Skin epidermis (tissue), 12 donors: Measurements from ENCODE around the gene TMEM273.

Experiments used
- H3K27ac ChIP-seq, 21 experiments: fragments of 200-600 bp; sonication (generic) in 11 of 21; one replicate each; pipeline ENCODE4 v1.5.0; 2020; ENCODE audit warnings: mild to moderate bottlenecking in 3 of 21, inconsistent platforms in 2 of 21, moderate library complexity in 2 of 21
- H3K4me3 ChIP-seq, 7 experiments: fragments of 200-600 bp; sonication (generic) in 2 of 7; one replicate each; pipeline ENCODE4 v1.5.0; 2020; ENCODE audit warnings: inconsistent platforms in 2 of 7, mild to moderate bottlenecking in 2 of 7, moderate library complexity in 1 of 7

The TMEM273 gene, protein sequence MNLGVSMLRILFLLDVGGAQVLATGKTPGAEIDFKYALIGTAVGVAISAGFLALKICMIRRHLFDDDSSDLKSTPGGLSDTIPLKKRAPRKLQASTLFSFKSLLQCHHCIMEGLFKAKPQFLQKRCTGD

DNA sequence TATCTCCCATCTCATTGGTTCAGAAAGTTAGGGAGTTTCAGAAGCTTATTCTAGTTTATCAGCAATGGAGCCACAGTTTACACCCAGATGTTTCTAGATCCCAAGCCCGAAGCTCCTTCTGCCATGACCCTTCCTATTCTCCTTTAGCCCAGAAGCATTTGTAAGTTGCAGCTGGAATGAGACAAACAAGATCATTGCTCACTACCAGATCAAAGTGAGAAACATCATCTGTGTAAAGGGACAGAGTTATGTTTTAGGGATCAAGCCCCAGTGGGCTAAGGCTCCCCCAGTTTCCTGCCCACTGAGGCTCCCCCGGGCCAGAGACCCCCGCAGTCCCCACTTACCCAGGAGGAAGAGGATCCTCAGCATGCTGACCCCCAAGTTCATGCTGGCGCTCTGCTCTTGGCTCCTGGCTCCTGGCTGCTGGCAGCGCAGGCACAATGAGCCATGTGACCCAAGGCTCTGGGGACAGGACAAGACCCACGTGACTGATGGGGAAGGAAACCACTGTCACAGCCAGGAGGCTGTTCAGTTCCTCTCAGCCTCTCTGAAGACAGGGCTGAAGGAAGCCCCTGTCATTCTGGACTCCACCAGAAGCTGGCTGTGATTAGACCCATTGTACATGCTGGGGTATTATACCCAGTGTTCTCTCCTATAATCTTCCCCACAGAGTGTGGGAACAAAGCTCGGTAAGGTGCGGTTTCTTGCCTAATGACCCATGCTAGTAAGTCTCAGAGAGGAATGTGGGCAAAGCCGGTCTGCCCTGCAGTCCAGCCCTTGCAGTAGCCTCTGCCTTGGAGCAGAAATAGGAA, at the start of gene TMEM273:
TSS of gene TMEM273 (minus strand) at position 442 of the 812 bp plus-strand sequence. CDS start at position 387, 55 bp downstream.
- Histone ChIP-seq H3K27ac (peak within 1 kb of the TSS in 18 of 21 experiments; percentile 6 to 83 (median 64)), H3K4me3 (peak within 1 kb of the TSS in 6 of 7 experiments; percentile 4 to 25 (median 10))

- H3K4me3 ChIP-seq = no peak overlapping the region
- H3K27ac ChIP-seq = no peak overlapping the region
Measured at GRCh38 chr10:49237985-49238384, 49.8 kb upstream of the TMEM273 start.

GRCh38 chr10:49235392-49235791, 47.2 kb upstream of the TMEM273 start:
- H3K27ac ChIP-seq = no peak overlapping the region
- H3K4me3 ChIP-seq = no peak overlapping the region

- Histone ChIP-seq H3K27ac (no peak overlapping the region), H3K4me3 (no peak overlapping the region)
Measured at GRCh38 chr10:49231086-49231820, 43.1 kb upstream of the TMEM273 start.

DNA sequence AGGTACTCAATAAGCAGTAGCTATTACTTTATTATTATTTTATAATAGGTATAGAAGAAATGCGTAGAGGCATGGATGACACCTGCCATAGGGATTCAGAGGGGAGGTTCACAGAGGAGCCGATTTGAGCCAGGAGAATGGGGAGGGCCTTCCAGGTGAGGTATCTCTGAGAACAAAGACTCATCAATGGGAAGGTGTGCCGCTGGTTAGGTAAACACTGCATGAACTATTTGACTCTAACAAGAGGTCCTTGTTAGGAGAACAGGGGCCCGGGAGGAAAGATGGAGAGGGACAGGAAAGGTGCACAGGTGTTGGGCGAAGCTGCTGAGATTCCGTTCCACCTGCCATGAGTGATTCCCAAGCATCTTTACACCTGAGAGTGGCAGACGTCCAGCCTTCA, 41.8 kb upstream of the TMEM273 start:
- no peak overlapping the region for H3K27ac ChIP-seq
- H3K4me3 ChIP-seq = no peak overlapping the region

DNA sequence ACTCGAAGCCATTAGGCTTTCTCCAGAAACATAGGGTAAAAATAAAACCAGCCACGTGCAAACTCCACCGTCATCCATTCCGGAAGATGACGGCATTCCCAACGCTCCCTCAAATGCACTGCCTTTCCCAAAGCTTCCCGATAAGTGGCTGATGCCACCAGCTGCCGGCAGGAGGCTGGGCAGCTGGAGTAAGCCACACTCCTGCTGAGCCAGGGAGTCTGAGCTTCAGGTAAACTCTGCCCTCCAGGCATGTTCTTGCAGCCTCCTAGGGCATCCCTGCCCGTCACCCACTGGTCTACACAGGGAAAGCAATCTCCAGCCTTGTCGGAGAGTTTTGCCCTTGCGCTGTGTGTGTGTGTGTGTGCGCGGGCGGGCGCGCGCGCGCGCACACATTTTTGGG, 40.5 kb upstream of the TMEM273 start:
- no peak overlapping the region for H3K27ac ChIP-seq
- H3K4me3 ChIP-seq = no peak overlapping the region

DNA sequence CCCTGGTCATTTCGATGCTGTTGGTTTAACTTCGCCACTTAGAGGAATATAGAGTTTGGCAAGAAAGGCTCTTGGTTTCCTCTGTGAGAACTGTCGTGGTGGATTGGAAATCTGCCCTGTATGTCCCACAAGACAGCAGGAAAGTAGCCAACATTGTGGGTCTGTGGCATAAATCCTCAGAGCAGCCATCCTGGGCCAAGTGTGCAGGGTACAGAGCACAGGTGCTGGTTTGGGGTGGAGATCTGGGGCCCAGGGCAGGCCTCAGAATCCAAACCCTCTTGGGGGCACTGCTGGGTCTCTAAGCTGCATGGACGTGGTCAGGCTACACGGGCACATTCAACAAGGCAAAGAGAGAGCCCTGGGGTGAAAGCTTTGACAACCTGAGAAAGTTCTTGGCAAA, 39.2 kb upstream of the TMEM273 start:
- Histone ChIP-seq H3K4me3 (no peak overlapping the region), H3K27ac (no peak overlapping the region)

GRCh38 chr10:49226594-49226993, 38.4 kb upstream of the TMEM273 start:
- no peak overlapping the region for H3K4me3 ChIP-seq

GRCh38 chr10:49225218-49225876, 37.2 kb upstream of the TMEM273 start:
- H3K27ac ChIP-seq = no peak overlapping the region

More at GRCh38 chr10:49226594-49226993, 38.4 kb upstream of the TMEM273 start:
- no peak overlapping the region for H3K27ac ChIP-seq

GRCh38 chr10:49223205-49223604, 35.0 kb upstream of the TMEM273 start:
- H3K4me3 ChIP-seq = no peak overlapping the region
- H3K27ac ChIP-seq = no peak overlapping the region

More at GRCh38 chr10:49225218-49225876, 37.2 kb upstream of the TMEM273 start:
- H3K4me3 ChIP-seq = no peak overlapping the region

GRCh38 chr10:49222170-49222569, 34.0 kb upstream of the TMEM273 start:
- Histone ChIP-seq H3K4me3 (no peak overlapping the region), H3K27ac (no peak overlapping the region)

GRCh38 chr10:49220679-49221078, 32.5 kb upstream of the TMEM273 start:
- Histone ChIP-seq H3K4me3 (no peak overlapping the region), H3K27ac (no peak overlapping the region)

DNA sequence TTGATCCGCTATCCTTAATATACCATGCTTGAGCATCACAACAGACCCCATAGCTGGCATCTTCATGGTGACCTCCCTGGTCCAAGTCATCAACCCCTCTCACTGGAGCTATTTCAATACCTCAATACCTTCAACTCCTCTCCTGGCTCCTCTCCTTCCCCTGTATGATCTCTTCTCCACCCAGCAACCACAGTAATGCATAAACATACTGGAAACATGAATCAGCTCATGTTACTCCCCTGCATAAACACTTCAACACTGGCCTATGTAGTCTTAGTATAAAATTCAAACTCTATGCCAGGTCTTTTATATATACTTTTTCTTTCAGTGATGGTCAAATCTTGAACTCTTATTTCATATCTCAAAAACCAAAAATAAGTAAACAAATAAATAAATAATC, 31.8 kb upstream of the TMEM273 start:
- H3K27ac ChIP-seq = no peak overlapping the region
- H3K4me3 ChIP-seq = no peak overlapping the region

DNA sequence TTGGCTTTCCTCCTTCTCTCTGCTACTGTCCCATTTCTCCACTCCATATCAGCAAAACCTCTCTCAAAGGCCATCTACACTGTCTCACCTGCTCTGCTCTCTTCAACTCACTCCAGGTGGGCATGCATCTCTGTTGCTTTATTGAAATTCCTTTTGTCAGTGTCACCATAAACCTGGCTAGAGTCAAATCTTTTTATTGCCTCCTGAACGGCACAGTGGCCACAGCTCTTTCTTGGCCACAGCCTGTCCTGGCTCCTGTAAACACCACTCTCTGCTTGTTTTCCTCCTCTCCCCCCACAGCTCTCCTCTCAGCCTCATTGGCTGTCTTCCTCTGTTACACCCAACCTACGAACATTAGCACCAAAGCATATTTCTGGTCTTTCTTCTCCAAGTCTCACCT, 31.1 kb upstream of the TMEM273 start:
- no peak overlapping the region for H3K4me3 ChIP-seq
- no peak overlapping the region for H3K27ac ChIP-seq

GRCh38 chr10:49218480-49218879, 30.3 kb upstream of the TMEM273 start:
- no peak overlapping the region for H3K27ac ChIP-seq
- no peak overlapping the region for H3K4me3 ChIP-seq

- Histone ChIP-seq H3K27ac (no peak overlapping the region), H3K4me3 (no peak overlapping the region)
Measured at GRCh38 chr10:49217645-49218044, 29.5 kb upstream of the TMEM273 start.

- H3K4me3 ChIP-seq = no peak overlapping the region
- H3K27ac ChIP-seq = no peak overlapping the region
Measured at GRCh38 chr10:49213211-49213610, 25.0 kb upstream of the TMEM273 start.

- Histone ChIP-seq H3K4me3 (no peak overlapping the region), H3K27ac (no peak overlapping the region)
Measured at GRCh38 chr10:49212783-49213182, 24.6 kb upstream of the TMEM273 start.

GRCh38 chr10:49212076-49212475, 23.9 kb upstream of the TMEM273 start:
- Histone ChIP-seq H3K4me3 (no peak overlapping the region), H3K27ac (no peak overlapping the region)

DNA sequence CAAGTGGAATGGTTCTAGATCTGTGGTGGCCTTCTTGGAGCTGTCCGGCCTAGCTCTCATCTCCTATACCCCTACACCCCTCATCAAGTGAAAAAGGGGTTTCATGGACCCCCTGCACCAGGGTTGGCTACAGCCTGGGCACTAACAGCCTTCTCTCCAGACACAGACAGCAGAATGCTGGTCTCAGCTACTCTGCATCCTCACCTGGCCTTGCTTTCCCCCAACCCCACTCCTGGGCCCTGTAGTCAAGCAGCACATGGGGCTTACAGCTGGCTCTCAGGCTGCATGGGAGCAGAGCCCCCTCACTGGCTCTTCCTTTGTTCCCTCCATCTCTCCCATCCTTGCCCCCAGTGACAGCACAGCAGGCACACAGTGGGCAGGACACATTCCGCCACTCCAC, 20.8 kb upstream of the TMEM273 start:
- H3K27ac ChIP-seq = no peak overlapping the region

More for the DNA sequence above, 20.8 kb upstream of the TMEM273 start:
- H3K4me3 ChIP-seq = no peak overlapping the region
